ENCODE results near the gene ANKRD11.
A peak's percentile ranks its signal among the peaks of the same experiment; 100 is the strongest.

ANKRD11 gene

GRCh38 chr16:89291776-89292175, 198.6 kb downstream of the ANKRD11 start:
- DNase-seq: no peak

- no peak for DNase-seq
Measured at GRCh38 chr16:89291363-89291762, 199.0 kb downstream of the ANKRD11 start.

- no peak for DNase-seq
Measured at GRCh38 chr16:89290887-89291286, 199.5 kb downstream of the ANKRD11 start.

- DNase-seq: no peak
Measured at GRCh38 chr16:89290472-89290871, 199.9 kb downstream of the ANKRD11 start.

GRCh38 chr16:89289428-89290395, 200.6 kb downstream of the ANKRD11 start:
- peak; percentile 85 for DNase-seq

- no peak for DNase-seq
Measured at GRCh38 chr16:89288966-89289365, 201.4 kb downstream of the ANKRD11 start.

- no peak for DNase-seq
Measured at GRCh38 chr16:89288577-89288844, 201.8 kb downstream of the ANKRD11 start.

- no peak for DNase-seq
Measured at GRCh38 chr16:89287777-89288576, 202.4 kb downstream of the ANKRD11 start.

GRCh38 chr16:89286096-89286495, 204.3 kb downstream of the ANKRD11 start:
- DNase-seq: no peak

GRCh38 chr16:89285381-89285780, 205.0 kb downstream of the ANKRD11 start:
- no peak for DNase-seq

- no peak for DNase-seq
Measured at GRCh38 chr16:89283449-89283848, 206.9 kb downstream of the ANKRD11 start.

GRCh38 chr16:89282523-89282922, 207.8 kb downstream of the ANKRD11 start:
- DNase-seq: no peak

GRCh38 chr16:89281829-89282228, 208.5 kb downstream of the ANKRD11 start:
- no peak for DNase-seq

GRCh38 chr16:89281189-89281577, 209.2 kb downstream of the ANKRD11 start:
- no peak for DNase-seq

GRCh38 chr16:89280546-89281188, 209.7 kb downstream of the ANKRD11 start:
- DNase-seq: no peak

- DNase-seq: no peak
Measured at GRCh38 chr16:89279666-89280481, 210.5 kb downstream of the ANKRD11 start.

GRCh38 chr16:89278441-89279240, 211.7 kb downstream of the ANKRD11 start:
- DNase-seq: no peak

- no peak for DNase-seq
Measured at GRCh38 chr16:89277641-89278341, 212.6 kb downstream of the ANKRD11 start.

- no peak for DNase-seq
Measured at GRCh38 chr16:89277049-89277448, 213.3 kb downstream of the ANKRD11 start.

GRCh38 chr16:89275837-89276720, 214.3 kb downstream of the ANKRD11 start:
- DNase-seq: no peak
